CD4-positive, CD25-positive, alpha-beta regulatory T cell (primary cell): Measurements from ENCODE around the gene TCOF1. TPM values are rescaled to one million over a fixed set of nuclear protein-coding genes. Genes with fewer than 3 reads are reported as not detected.

Experiments
- ATAC-seq, 2 donors: fragments of 150-1000 bp; cut with Tn5 transposase; one replicate each; pipeline ENCODE4 v1.10.0; 2021; ENCODE audit warnings: low read depth in 2 of 2, moderate number of reproducible peaks in 2 of 2, moderate library complexity in 1 of 2
- DNase-seq, 3 donors: peaks; one replicate each; pipeline versions ENCODE4 v3.0.0 to v3.0.0-alpha.2; 2012 to 2022; ENCODE audit warnings: mixed read lengths in 1 of 3
- H3K27ac ChIP-seq: one replicate; pipeline ENCODE4 v1.7.0; 2013; ENCODE audit warnings: mild to moderate bottlenecking, low read length; ENCODE audit not compliant: insufficient read depth, poor library complexity, severe bottlenecking
- H3K27me3 ChIP-seq: one replicate; pipeline ENCODE4 v1.7.0; 2013; ENCODE audit warnings: low read length; ENCODE audit not compliant: control insufficient read depth, insufficient read depth
- H3K36me3 ChIP-seq: one replicate; pipeline ENCODE4 v1.7.0; 2013; ENCODE audit warnings: mild to moderate bottlenecking, low read length, moderate library complexity; ENCODE audit not compliant: control insufficient read depth, insufficient read depth
- H3K4me1 ChIP-seq: 2 replicates; pipeline ENCODE4 v1.7.0; 2013; ENCODE audit warnings: mild to moderate bottlenecking, low read length; ENCODE audit not compliant: insufficient read depth, control insufficient read depth, poor library complexity, severe bottlenecking
- H3K4me3 ChIP-seq: one replicate; pipeline ENCODE4 v1.7.0; 2013; ENCODE audit warnings: low read depth, mild to moderate bottlenecking, low read length, moderate library complexity
- H3K9me3 ChIP-seq, 2 experiments: 1 replicate in 1 of 2; 2 replicates in 1 of 2; pipeline ENCODE4 v1.7.0; 2013; ENCODE audit warnings: low read length in 2 of 2, mild to moderate bottlenecking in 1 of 2, moderate library complexity in 1 of 2; ENCODE audit not compliant: control insufficient read depth in 2 of 2
- H3K27ac Mint-ChIP-seq, 3 donors: one replicate each; pipeline ENCODE4 v1.8.0; 2020 to 2022; ENCODE audit warnings: mild to moderate bottlenecking in 3 of 3, mixed read lengths in 3 of 3, moderate library complexity in 2 of 3
- H3K27me3 Mint-ChIP-seq: one replicate; pipeline ENCODE4 v1.8.0; 2022; ENCODE audit warnings: mild to moderate bottlenecking, mixed read lengths
- H3K36me3 Mint-ChIP-seq: one replicate; pipeline ENCODE4 v1.8.0; 2020; ENCODE audit warnings: mixed read lengths
- H3K4me1 Mint-ChIP-seq, 4 donors: one replicate each; pipeline ENCODE4 v1.8.0; 2020 to 2022; ENCODE audit warnings: mixed read lengths in 4 of 4, mild to moderate bottlenecking in 1 of 4
- H3K4me3 Mint-ChIP-seq, 4 donors: one replicate each; pipeline ENCODE4 v1.8.0; 2020 to 2022; ENCODE audit warnings: mild to moderate bottlenecking in 4 of 4, mixed read lengths in 4 of 4, moderate library complexity in 3 of 4
- H3K9me3 Mint-ChIP-seq, 7 donors: one replicate each; pipeline ENCODE4 v1.8.0; 2020 to 2022; ENCODE audit warnings: mixed read lengths in 7 of 7, mild to moderate bottlenecking in 3 of 7, moderate library complexity in 2 of 7
- polyA plus RNA-seq, 4 donors: library from polyadenylated mRNA; unstranded; fragments of 300-500 nt; fragmentation: Illumina TruSeq; gene quantifications; one replicate each; pipeline ENCODE4 v1.2.3, GENCODE V29; 2021
- total RNA-seq: library from RNA; stranded (reverse); gene quantifications from one replicate; pipeline ENCODE4 v1.2.3, GENCODE V29; 2022

Gene TCOF1
- total and polyA plus RNA-seq, 5 donors from 2014 or later, result 2.7 to 58.3 (median 3.9) TPM

- no peaks in the 10 kb centered on the region for H3K27me3 ChIP-seq
- H3K36me3 Mint-ChIP-seq, result peaks cover 47% of the 10 kb centered on the region
- H3K27ac Mint-ChIP-seq, result peak overlapping the region in 1 of 3 donors; percentile 82
- no peaks in the 10 kb centered on the region for H3K9me3 ChIP-seq
- H3K4me1 Mint-ChIP-seq, result peaks cover 0 to under 1% (median 0%) of the 10 kb centered on the region in 4 donors
- peaks cover 90% of the 10 kb centered on the region for H3K36me3 ChIP-seq
- DNase-seq (no peak), ATAC-seq (no peak)
- no peaks in the 10 kb centered on the region for H3K9me3 Mint-ChIP-seq
- no peak overlapping the region for H3K4me3 ChIP-seq
- H3K4me1 ChIP-seq, result no peaks in the 10 kb centered on the region
- H3K27ac ChIP-seq, result no peak overlapping the region
- no peak overlapping the region for H3K4me3 Mint-ChIP-seq
- H3K27me3 Mint-ChIP-seq, result no peaks in the 10 kb centered on the region
Observed at GRCh38 chr5:150396267-150396666, 38.8 kb downstream of the TCOF1 start.

GRCh38 chr5:150397146-150397781 is 39.8 kb downstream of the TCOF1 start:
- DNase-seq (no peak), ATAC-seq (no peak)
- Histone ChIP-seq H3K4me3 (no peak overlapping the region), H3K4me1 (no peaks in the 10 kb centered on the region), H3K27me3 (no peaks in the 10 kb centered on the region), H3K9me3 (no peaks in the 10 kb centered on the region), H3K27ac (no peak overlapping the region), H3K36me3 (peaks cover 89% of the 10 kb centered on the region)
- Mint-ChIP-seq H3K27ac (peak overlapping the region in 1 of 3 donors; percentile 72), H3K27me3 (peaks cover 4% of the 10 kb centered on the region), H3K36me3 (peaks cover 48% of the 10 kb centered on the region), H3K4me3 (no peak overlapping the region), H3K9me3 (no peaks in the 10 kb centered on the region), H3K4me1 (peaks cover 0 to 5% (median 0%) of the 10 kb centered on the region in 4 donors)

DNA sequence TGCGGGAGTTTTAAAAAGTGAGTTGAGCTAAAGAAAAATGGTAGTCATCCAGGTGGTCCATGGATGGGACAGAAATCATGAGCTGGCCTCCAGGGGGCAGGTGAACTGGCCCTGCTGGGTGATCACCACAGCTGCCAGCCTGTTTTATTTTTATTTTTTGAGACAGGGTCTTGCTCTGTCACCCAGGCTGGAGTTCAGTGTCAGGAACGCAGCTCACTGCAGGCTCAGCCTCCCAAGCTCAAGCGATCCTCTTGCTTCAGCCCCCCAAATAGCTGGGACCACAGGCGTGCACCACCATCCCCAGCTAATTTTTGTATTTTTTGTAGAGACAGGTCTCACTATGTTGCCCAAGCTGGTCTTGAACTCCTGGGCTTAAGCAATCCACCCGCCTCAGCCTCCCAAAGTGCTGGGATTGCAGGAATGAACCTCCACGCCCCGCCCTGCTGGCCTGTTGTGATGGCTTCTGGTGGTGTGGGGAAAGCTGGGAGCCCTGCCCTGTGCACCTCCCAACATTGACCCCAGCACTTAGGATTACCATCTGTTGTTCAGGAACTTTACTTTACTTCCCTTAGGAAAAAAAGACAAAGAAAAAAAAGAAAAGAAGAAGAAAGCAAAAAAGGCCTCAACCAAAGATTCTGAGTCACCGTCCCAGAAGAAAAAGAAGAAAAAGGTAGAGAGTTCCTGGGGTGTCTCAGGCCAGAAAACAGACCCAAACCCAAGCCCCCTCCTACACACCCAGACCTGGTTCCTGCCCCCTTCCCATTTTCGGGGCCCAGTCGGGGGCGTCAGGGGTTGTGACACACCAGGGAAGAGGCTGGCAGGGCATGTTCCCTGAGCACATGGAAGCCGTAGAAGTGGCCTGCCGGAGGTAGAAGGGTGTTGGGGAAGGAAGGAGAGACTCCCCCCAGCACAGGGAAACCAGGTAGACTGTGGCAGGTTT is 40.6 kb downstream of the TCOF1 start:
- peaks cover 4% of the 10 kb centered on the region for H3K27me3 Mint-ChIP-seq
- peak overlapping the region in 2 of 3 donors; percentile 11 to 72 for H3K27ac Mint-ChIP-seq
- no peaks in the 10 kb centered on the region for H3K27me3 ChIP-seq

GRCh38 chr5:150398722-150399523 is 41.4 kb downstream of the TCOF1 start:
- H3K4me3 Mint-ChIP-seq, result peak overlapping the region in 1 of 4 donors; percentile 68

More for the DNA sequence above, 40.6 kb downstream of the TCOF1 start:
- H3K4me3 ChIP-seq, result no peak overlapping the region
- H3K4me3 Mint-ChIP-seq, result no peak overlapping the region
- H3K36me3 Mint-ChIP-seq, result peaks cover 53% of the 10 kb centered on the region
- H3K4me1 Mint-ChIP-seq, result peaks cover 0 to 7% (median 0%) of the 10 kb centered on the region in 4 donors
- H3K9me3 ChIP-seq, result no peaks in the 10 kb centered on the region
- DNase-seq, result no peak
- H3K36me3 ChIP-seq, result peaks cover 91% of the 10 kb centered on the region
- no peak overlapping the region for H3K27ac ChIP-seq
- no peaks in the 10 kb centered on the region for H3K4me1 ChIP-seq
- ATAC-seq, result no peak
- H3K9me3 Mint-ChIP-seq, result no peaks in the 10 kb centered on the region

GRCh38 chr5:150399524-150400211 is 42.2 kb downstream of the TCOF1 start:
- peaks cover 49% of the 10 kb centered on the region for H3K36me3 Mint-ChIP-seq
- peaks cover 92% of the 10 kb centered on the region for H3K36me3 ChIP-seq
- H3K27ac ChIP-seq, result no peak overlapping the region
- ATAC-seq (no peak), DNase-seq (no peak)
- H3K4me1 Mint-ChIP-seq, result peaks cover 0 to 7% (median 0%) of the 10 kb centered on the region in 4 donors
- H3K9me3 Mint-ChIP-seq, result no peaks in the 10 kb centered on the region
- peak overlapping the region in 1 of 3 donors; percentile 85 for H3K27ac Mint-ChIP-seq
- no peaks in the 10 kb centered on the region for H3K4me1 ChIP-seq
- H3K4me3 Mint-ChIP-seq, result peak overlapping the region in 1 of 4 donors; percentile 48
- no peak overlapping the region for H3K4me3 ChIP-seq
- H3K27me3 ChIP-seq, result no peaks in the 10 kb centered on the region
- H3K27me3 Mint-ChIP-seq, result peaks cover 4% of the 10 kb centered on the region
- no peaks in the 10 kb centered on the region for H3K9me3 ChIP-seq

More at GRCh38 chr5:150398722-150399523, 41.4 kb downstream of the TCOF1 start:
- no peaks in the 10 kb centered on the region for H3K9me3 ChIP-seq
- H3K9me3 Mint-ChIP-seq, result no peaks in the 10 kb centered on the region
- no peaks in the 10 kb centered on the region for H3K27me3 ChIP-seq
- no peaks in the 10 kb centered on the region for H3K4me1 ChIP-seq
- H3K36me3 Mint-ChIP-seq, result peaks cover 49% of the 10 kb centered on the region
- H3K4me1 Mint-ChIP-seq, result peaks cover 0 to 7% (median 0%) of the 10 kb centered on the region in 4 donors
- ATAC-seq (peak; percentile 43 to 44), DNase-seq (peak in 2 of 3 donors; percentile 26 to 47)
- H3K4me3 ChIP-seq, result no peak overlapping the region
- H3K27ac Mint-ChIP-seq, result no peak overlapping the region
- H3K27me3 Mint-ChIP-seq, result peaks cover 4% of the 10 kb centered on the region
- H3K27ac ChIP-seq, result peak overlapping the region; percentile 16
- peaks cover 90% of the 10 kb centered on the region for H3K36me3 ChIP-seq

DNA sequence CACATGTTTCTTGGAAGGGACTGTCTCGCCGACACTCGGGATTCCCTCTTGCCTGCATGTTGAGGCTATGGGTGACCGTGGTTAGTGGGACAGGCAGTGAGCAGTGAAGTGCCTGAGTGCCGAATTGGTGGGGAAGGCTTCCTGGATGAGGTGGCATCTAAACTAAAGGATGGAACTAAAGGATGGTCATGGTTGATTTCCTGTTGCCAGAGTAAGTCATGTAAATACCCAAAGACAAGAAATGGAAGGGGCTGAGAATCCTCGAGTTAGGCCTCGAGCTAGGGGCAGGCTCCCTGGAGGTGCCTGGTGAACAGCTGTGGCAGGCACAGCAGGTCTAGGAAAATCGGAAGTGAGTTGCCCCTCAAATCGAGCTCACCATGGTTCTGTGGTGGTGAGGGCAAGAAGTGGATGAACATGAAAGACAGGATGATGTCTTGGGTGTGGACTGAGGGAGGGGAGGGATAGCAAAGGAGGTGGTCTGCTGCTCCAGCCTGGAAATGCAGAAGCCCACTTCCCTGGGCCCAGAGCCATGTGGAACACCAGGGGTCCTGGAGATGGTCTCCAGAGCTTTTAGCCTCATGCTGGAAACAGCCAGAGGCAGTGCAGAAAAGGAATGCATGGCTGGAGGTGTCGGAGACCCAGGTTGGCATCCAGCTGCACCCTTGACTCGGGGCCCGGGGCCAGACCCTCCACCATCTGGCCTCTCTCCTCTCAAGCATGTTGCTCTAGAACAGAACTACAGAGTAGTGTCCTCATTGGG is 43.0 kb downstream of the TCOF1 start:
- H3K4me1 ChIP-seq, result no peaks in the 10 kb centered on the region
- H3K27ac ChIP-seq, result no peak overlapping the region
- Mint-ChIP-seq H3K36me3 (peaks cover 45% of the 10 kb centered on the region), H3K27me3 (peaks cover 4% of the 10 kb centered on the region), H3K4me1 (peaks cover 0 to 7% (median 0%) of the 10 kb centered on the region in 4 donors), H3K27ac (peak overlapping the region in 2 of 3 donors; percentile 79 to 85), H3K4me3 (peak overlapping the region in 1 of 4 donors; percentile 5), H3K9me3 (no peaks in the 10 kb centered on the region)
- DNase-seq, result no peak
- H3K36me3 ChIP-seq, result peaks cover 92% of the 10 kb centered on the region
- H3K27me3 ChIP-seq, result no peaks in the 10 kb centered on the region
- no peak overlapping the region for H3K4me3 ChIP-seq
- H3K9me3 ChIP-seq, result no peaks in the 10 kb centered on the region
- ATAC-seq, result no peak
